A673 (cell line): ENCODE data around the gene STAB1. TPM values are rescaled to one million over a fixed set of nuclear protein-coding genes. Genes with fewer than 3 reads are reported as not detected.

Source experiments
- BruUV-seq: library from RNA; stranded (reverse); fragments of 400-500 nt; replicated peaks from 2 replicates; lab custom pipeline; 2021; lab: Mats Ljungman, UMichigan
- CTCF ChIA-PET: fragments of 300-600 bp; sonication (Branson Sonifier 250); formaldehyde crosslinking; loops from one replicate; lab custom pipeline; 2022; ENCODE audit warnings: antibody characterized with exemption; lab: Charles Lee
- POLR2A ChIA-PET: fragments of 300-600 bp; sonication (Branson Sonifier 250); formaldehyde crosslinking; loops from one replicate; lab custom pipeline; 2022; ENCODE audit warnings: antibody characterized with exemption; ENCODE audit not compliant: low non-redundant PET; lab: Charles Lee
- DNase-seq: peaks from one replicate; pipeline ENCODE4 v3.0.0-alpha.2; 2015; ENCODE audit warnings: low spot score
- H3K27ac ChIP-seq: fragments of 200-600 bp; sonication (generic); 2 replicates; pipeline ENCODE4 v1.5.1; 2016; ENCODE audit warnings: mixed run types, low read depth, mild to moderate bottlenecking, mixed read lengths, antibody characterized with exemption, low read length; ENCODE audit not compliant: poor library complexity, severe bottlenecking
- H3K27me3 ChIP-seq: fragments of 200-600 bp; sonication (generic); replicated peaks from 2 replicates; pipeline ENCODE4 v1.6.1; 2017; ENCODE audit warnings: mixed run types, low read depth, mild to moderate bottlenecking, mixed read lengths, antibody characterized with exemption, low read length; ENCODE audit not compliant: insufficient read depth, poor library complexity
- H3K36me3 ChIP-seq: fragments of 200-600 bp; sonication (generic); 2 replicates; pipeline ENCODE4 v1.6.1; 2016; ENCODE audit warnings: mixed run types, mild to moderate bottlenecking, mixed read lengths, antibody characterized with exemption, low read length; ENCODE audit not compliant: insufficient read depth, poor library complexity, severe bottlenecking
- H3K4me1 ChIP-seq: fragments of 200-600 bp; sonication (generic); 2 replicates; pipeline ENCODE4 v1.6.1; 2017; ENCODE audit warnings: mixed run types, mild to moderate bottlenecking, mixed read lengths, antibody characterized with exemption, low read length; ENCODE audit not compliant: insufficient read depth, poor library complexity, severe bottlenecking
- H3K4me3 ChIP-seq: fragments of 200-600 bp; sonication (generic); 2 replicates; pipeline ENCODE4 v1.5.1; 2016; ENCODE audit warnings: low read depth, mixed run types, mild to moderate bottlenecking, mixed read lengths, low read length; ENCODE audit not compliant: poor library complexity, severe bottlenecking
- H3K9me3 ChIP-seq: fragments of 200-600 bp; sonication (generic); 2 replicates; pipeline ENCODE4 v1.6.1; 2016; ENCODE audit warnings: mixed run types, low read depth, mild to moderate bottlenecking, mixed read lengths, antibody characterized with exemption, low read length; ENCODE audit not compliant: poor library complexity, severe bottlenecking
- CTCF ChIP-seq: fragments of 300-800, 200-600 bp; sonication (generic); conservative IDR thresholded peaks from 2 replicates; pipeline ENCODE4 v1.5.1; 2017; ENCODE audit warnings: low read depth, mild to moderate bottlenecking, antibody characterized with exemption, low read length, moderate library complexity, mixed read lengths
- EZH2 ChIP-seq: fragments of 200-600 bp; sonication (generic); IDR thresholded peaks from 2 replicates; pipeline ENCODE4 v1.6.1; 2017; ENCODE audit warnings: borderline replicate concordance, low read depth, mild to moderate bottlenecking, mixed read lengths, antibody characterized with exemption, low read length; ENCODE audit not compliant: poor library complexity, severe bottlenecking
- intact Hi-C: fragments of 100-400 bp; cut with micrococcal nuclease; formaldehyde crosslinking; loops from one replicate; pipeline ENCODE4 v1.10.0; 2022; ENCODE audit not compliant: unreplicated experiment
- total RNA-seq: library from RNA; stranded (reverse); gene quantifications from 2 replicates; pipeline ENCODE4 v1.2.3, GENCODE V29; 2021

The STAB1 gene
- total RNA-seq, 1 experiment from 2014 or later: 0.41 TPM

GRCh38 chr3:52515192-52515591 is 20.1 kb downstream of the STAB1 start:
- intact Hi-C loops: no loop called here
- H3K9me3 ChIP-seq: no peaks in the 10 kb centered on the region
- TF ChIP-seq EZH2: no peak
- H3K4me1 ChIP-seq: no peaks in the 10 kb centered on the region
- H3K36me3 ChIP-seq: no peaks in the 10 kb centered on the region
- DNase-seq: no peak
- BruUV-seq: no TSS peak
- no peaks in the 10 kb centered on the region for H3K27me3 ChIP-seq
- ChIA-PET POLR2A (no interaction called here), CTCF (no interaction called here)
- H3K27ac ChIP-seq: no peak overlapping the region
- H3K4me3 ChIP-seq: no peak overlapping the region

GRCh38 chr3:52516509-52517195 is 21.5 kb downstream of the STAB1 start:
- CTCF ChIA-PET: no interaction called here
- no peaks in the 10 kb centered on the region for H3K27me3 ChIP-seq

GRCh38 chr3:52517796-52518722 is 22.9 kb downstream of the STAB1 start:
- Histone ChIP-seq H3K27me3 (no peaks in the 10 kb centered on the region), H3K9me3 (no peaks in the 10 kb centered on the region), H3K36me3 (no peaks in the 10 kb centered on the region), H3K4me1 (no peaks in the 10 kb centered on the region), H3K4me3 (no peak overlapping the region), H3K27ac (no peak overlapping the region)
- DNase-seq: no peak
- no TSS peak for BruUV-seq
- POLR2A ChIA-PET: no interaction called here
- CTCF ChIA-PET: no interaction called here
- TF ChIP-seq CTCF (no peak), EZH2 (no peak)
- intact Hi-C loops: no loop called here

More at GRCh38 chr3:52516509-52517195, 21.5 kb downstream of the STAB1 start:
- Histone ChIP-seq H3K9me3 (no peaks in the 10 kb centered on the region), H3K4me1 (no peaks in the 10 kb centered on the region), H3K4me3 (no peak overlapping the region), H3K27ac (no peak overlapping the region), H3K36me3 (no peaks in the 10 kb centered on the region)
- BruUV-seq: no TSS peak
- TF ChIP-seq CTCF (no peak), EZH2 (no peak)
- DNase-seq: no peak
- POLR2A ChIA-PET: no interaction called here
- intact Hi-C loops: no loop called here
